Measurements from ENCODE around the gene ENTR1.

The ENTR1 gene

GRCh38 chr9:136418182-136419091, 8.0 kb upstream of the ENTR1 start:
- Histone ChIP-seq H3K9me3 (ENCODE audit: control insufficient read depth, low read length) (no peaks in the 10 kb centered on the region), H3K4me2 (ENCODE audit: low read length) (no peak overlapping the region), H3K79me2 (no peaks in the 10 kb centered on the region), H3K4me3 (ENCODE audit: low read depth, low read length) (no peak overlapping the region), H3K9ac (no peak overlapping the region), H2AFZ (no peak overlapping the region), H3K4me1 (no peaks in the 10 kb centered on the region), H3K27me3 (ENCODE audit: control insufficient read depth, insufficient read depth, low read length) (no peaks in the 10 kb centered on the region), H3K36me3 (ENCODE audit: control insufficient read depth, insufficient read depth, low read length) (no peaks in the 10 kb centered on the region), H3K27ac (no peak overlapping the region)
- TF ChIP-seq CTCF (IDR thresholded peaks at IDR 0.05) = no peak

DNA sequence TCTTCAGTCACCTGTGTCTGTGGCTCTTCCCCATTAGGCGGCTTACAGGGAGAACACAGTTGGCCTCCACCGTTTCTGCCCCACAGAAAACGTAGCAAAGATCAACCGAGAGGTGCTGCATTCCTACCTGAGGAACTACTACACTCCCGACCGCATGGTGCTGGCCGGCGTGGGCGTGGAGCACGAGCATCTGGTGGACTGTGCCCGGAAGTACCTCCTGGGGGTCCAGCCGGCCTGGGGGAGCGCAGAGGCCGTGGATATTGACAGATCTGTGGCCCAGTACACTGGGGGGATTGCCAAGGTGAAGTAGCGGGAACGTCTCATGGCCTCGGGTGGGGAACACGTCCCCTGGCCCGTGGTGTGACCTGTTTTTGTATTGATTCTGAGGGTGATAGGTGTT, 6.5 kb upstream of the ENTR1 start:
- no peaks in the 10 kb centered on the region for H3K27me3 ChIP-seq (ENCODE audit: control insufficient read depth, insufficient read depth, low read length)
- no peak overlapping the region for H3K9ac ChIP-seq
- H3K79me2 ChIP-seq = peaks cover 5% of the 10 kb centered on the region
- no peak for TF ChIP-seq CTCF (IDR thresholded peaks at IDR 0.05)
- no peak overlapping the region for H2AFZ ChIP-seq
- H3K4me1 ChIP-seq = no peaks in the 10 kb centered on the region
- H3K27ac ChIP-seq = no peak overlapping the region
- no peaks in the 10 kb centered on the region for H3K9me3 ChIP-seq (ENCODE audit: control insufficient read depth, low read length)
- no peak overlapping the region for H3K4me2 ChIP-seq (ENCODE audit: low read length)
- no peak overlapping the region for H3K4me3 ChIP-seq (ENCODE audit: low read depth, low read length)
- H3K36me3 ChIP-seq (ENCODE audit: control insufficient read depth, insufficient read depth, low read length) = no peaks in the 10 kb centered on the region

- Histone ChIP-seq H3K27me3 (ENCODE audit: control insufficient read depth, insufficient read depth, low read length) (no peaks in the 10 kb centered on the region), H2AFZ (no peak overlapping the region), H3K4me3 (ENCODE audit: low read depth, low read length) (no peak overlapping the region), H3K9me3 (ENCODE audit: control insufficient read depth, low read length) (no peaks in the 10 kb centered on the region), H3K79me2 (peaks cover 9% of the 10 kb centered on the region), H3K36me3 (ENCODE audit: control insufficient read depth, insufficient read depth, low read length) (no peaks in the 10 kb centered on the region), H3K4me1 (no peaks in the 10 kb centered on the region), H3K27ac (no peak overlapping the region), H3K9ac (no peak overlapping the region), H3K4me2 (ENCODE audit: low read length) (no peak overlapping the region)
- TF ChIP-seq CTCF (IDR thresholded peaks at IDR 0.05) = no peak
Measured at GRCh38 chr9:136416427-136416826, 6.0 kb upstream of the ENTR1 start.

DNA sequence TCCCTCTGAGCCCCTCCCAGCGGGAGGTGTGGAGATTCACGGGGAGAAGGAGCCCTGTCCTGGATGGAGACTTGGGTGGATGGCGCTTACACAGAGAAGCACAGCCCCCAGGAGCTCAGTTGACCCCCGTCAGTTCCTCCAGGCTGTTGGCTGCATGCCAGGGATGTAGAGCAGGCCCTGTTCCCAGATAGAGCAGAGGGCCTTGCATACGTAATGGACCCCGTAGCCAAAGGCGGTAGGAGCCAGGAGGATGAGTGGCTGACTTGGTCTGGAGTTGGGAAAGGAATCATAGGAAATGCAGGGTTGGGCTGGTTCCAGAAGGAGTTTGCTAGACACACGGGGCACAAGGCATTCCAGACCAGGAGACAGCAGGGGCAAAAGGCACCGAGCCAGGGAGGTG, 2.5 kb upstream of the ENTR1 start:
- Histone ChIP-seq H3K36me3 (ENCODE audit: control insufficient read depth, insufficient read depth, low read length) (no peaks in the 10 kb centered on the region), H3K27me3 (ENCODE audit: control insufficient read depth, insufficient read depth, low read length) (no peaks in the 10 kb centered on the region), H3K4me1 (no peaks in the 10 kb centered on the region), H3K9ac (no peak overlapping the region), H3K79me2 (peaks cover 15% of the 10 kb centered on the region), H3K27ac (no peak overlapping the region), H3K4me3 (ENCODE audit: low read depth, low read length) (no peak overlapping the region), H3K9me3 (ENCODE audit: control insufficient read depth, low read length) (no peaks in the 10 kb centered on the region), H3K4me2 (ENCODE audit: low read length) (no peak overlapping the region), H2AFZ (no peak overlapping the region)
- TF ChIP-seq CTCF (IDR thresholded peaks at IDR 0.05) = no peak

DNA sequence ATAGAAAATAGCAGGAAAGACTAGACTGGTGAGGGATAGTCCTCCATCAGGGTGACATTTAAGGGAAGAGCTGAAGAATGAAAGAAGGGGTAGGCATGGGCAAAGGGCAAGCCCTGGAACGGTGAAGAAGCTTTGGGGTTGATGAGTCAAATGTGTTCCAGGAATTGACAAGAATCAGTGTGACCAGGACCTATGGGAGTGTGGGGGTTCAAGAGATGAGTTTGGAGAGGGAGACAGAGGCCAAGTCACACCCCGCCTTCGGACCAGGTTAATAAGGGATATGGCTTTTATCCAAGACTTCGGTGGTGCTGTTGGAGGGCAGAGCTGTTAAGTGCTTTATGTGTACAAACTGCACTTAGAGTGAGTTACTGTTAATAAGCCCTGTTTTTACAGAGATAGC, 964 bp upstream of the ENTR1 start:
- Histone ChIP-seq H3K9ac (no peak overlapping the region), H3K9me3 (ENCODE audit: control insufficient read depth, low read length) (no peaks in the 10 kb centered on the region), H3K36me3 (ENCODE audit: control insufficient read depth, insufficient read depth, low read length) (no peaks in the 10 kb centered on the region), H3K4me1 (no peaks in the 10 kb centered on the region), H3K4me2 (ENCODE audit: low read length) (peak overlapping the region; percentile 95), H3K27ac (no peak overlapping the region), H3K27me3 (ENCODE audit: control insufficient read depth, insufficient read depth, low read length) (no peaks in the 10 kb centered on the region), H3K4me3 (ENCODE audit: low read depth, low read length) (peak overlapping the region; percentile 84), H2AFZ (no peak overlapping the region), H3K79me2 (peaks cover 15% of the 10 kb centered on the region)
- no peak for TF ChIP-seq CTCF (IDR thresholded peaks at IDR 0.05)
